CD4-positive, alpha-beta T cell treated with Interleukin-17A for 4 hours (primary cell): ENCODE measurements around the gene CGNL1.

Experiments used
- DNase-seq: peaks from one replicate; pipeline ENCODE4 v3.0.0-alpha.2; 2020; ENCODE audit warnings: mixed read lengths

Gene CGNL1

DNA sequence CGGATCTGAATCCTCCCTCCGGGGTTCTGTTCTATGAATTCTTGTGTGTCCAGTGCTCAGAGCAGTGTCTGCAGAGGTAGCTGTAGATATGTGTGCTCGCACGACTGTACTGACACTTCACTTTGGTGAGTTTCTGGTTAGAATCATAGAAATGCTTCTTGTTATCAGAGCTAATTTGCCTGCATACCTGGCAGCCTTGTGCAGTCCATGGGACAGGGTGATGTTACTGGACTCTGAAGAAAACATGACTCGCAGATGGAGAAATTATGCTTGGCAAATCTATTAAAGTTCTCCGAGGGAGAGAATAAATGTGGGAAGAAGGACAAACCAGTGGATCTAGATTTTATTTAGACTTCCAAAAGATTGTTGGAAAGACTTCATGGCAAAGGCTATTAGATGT is 12.2 kb downstream of the CGNL1 start:
- DNase-seq, result no peak

- no peak for DNase-seq
These were observed 13.7 kb downstream of the CGNL1 start for GRCh38 chr15:57389991-57390390.

DNA sequence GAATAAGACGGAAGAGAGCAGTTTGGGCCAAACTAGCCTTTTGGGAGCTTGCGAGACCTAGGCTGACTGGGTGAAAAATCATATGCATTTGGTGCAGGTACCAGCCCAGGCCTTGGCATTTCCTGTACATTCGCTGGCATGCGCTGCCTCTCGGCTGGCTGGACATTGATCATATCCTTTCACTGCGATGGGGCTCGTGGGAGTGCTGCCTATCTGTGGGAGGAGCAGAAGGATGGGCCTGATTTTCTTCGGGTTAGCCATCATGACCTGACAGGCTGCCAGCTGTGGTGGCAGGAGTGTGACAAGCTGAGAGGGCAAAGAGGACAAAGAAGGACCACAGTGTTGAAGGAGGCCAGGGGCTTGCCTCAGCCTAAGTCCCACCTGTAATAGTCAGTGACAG is 14.3 kb downstream of the CGNL1 start:
- DNase-seq, result no peak

- no peak for DNase-seq
These were observed 15.2 kb downstream of the CGNL1 start for GRCh38 chr15:57391537-57391936.

DNA sequence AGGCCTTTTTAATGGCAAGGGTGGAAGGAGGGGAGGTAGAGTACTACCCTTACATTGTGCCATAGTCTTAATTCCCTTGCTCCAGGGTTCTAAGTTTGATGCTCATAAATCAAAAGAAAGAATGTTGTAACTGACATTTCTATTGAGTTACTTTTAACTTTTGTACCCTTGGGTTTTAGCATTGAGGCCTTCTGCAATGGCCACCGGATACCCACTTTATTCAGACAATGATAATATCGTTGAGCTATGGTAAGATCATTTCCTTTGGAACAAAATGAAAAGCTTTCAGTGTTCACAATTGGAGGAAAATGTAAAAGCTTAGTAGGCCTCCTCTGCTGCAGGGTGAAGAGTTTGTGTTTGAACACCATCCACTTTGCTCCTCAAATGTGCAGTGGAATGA is 16.8 kb downstream of the CGNL1 start:
- no peak for DNase-seq

- DNase-seq, result no peak
These were observed 19.0 kb downstream of the CGNL1 start for GRCh38 chr15:57395292-57395691.

DNA sequence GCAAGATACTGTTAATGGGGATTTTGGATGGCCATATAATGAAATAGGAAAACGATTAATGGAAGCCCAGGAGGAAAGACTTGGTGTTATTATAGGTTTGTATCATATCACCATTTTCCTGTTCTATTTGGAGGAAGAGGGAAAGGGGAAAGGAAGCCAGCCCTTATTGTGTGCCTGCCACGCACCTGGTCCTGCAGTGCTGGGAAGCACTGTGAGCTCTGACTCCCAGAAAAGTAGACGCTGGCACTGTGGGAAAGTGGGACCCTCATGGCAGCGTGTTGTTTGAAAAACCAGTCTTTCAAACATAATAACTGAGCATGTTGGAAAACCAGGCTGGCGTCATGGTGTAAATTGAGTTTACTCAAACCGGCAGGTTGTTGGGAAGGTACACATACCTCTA is 22.0 kb downstream of the CGNL1 start:
- DNase-seq, result no peak

- no peak for DNase-seq
These were observed 25.2 kb downstream of the CGNL1 start for GRCh38 chr15:57401546-57401945.

DNA sequence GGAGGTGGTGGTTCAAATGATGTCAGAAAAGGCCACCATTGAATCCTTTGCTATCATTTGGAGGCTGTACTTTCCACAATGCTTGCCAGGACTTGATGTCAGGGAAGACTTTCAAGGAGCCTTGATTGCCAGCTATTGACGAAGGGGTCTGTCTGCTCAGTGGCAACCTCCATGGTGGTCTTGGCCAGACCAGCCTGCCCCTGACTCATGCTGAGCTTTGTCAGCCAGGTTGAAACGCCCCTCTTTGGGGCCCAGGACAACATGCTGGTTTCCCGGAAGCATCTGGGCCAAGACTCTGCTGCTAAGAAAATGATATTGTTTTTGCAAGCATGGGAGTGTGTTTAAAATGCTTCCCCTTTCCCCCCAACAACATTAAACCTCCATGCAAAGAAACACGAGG is 26.7 kb downstream of the CGNL1 start:
- DNase-seq, result no peak

DNA sequence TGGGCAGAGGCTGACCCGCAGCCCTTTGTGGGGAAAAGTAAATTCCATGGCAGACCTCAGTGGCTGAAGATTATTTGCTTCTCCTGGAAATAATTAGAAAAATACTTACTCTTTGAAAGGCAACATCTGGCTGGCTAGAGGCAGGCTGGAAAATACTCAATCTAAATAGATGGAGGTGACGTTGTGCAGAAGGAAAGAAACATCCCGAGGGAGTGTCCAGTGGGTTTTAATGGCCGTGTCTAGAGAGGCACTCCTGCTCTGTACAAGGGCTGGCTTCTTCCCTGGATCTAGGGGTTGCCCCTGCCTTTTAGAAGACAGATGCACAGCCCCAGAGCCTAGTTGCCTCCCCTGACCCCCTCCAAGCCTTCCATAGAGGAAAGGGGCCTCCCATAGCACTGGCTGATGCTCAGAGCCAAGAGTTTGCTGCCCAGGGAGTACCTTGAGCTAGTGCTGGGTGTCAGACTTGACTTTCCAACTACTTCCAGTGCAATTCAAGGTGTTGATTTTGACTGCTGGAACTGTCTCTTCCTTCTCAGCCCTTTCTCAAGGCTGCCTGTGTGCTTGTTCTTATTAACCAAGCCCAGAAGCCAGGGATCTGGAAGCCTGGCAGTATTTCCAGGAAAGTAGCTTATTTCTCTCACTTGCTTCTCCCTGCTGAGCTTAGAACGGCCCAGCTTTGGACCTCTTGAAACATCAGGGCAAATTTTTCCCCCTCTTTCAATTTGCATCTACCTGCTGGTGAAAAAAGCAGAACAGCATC is 27.4 kb downstream of the CGNL1 start:
- DNase-seq, result no peak

DNA sequence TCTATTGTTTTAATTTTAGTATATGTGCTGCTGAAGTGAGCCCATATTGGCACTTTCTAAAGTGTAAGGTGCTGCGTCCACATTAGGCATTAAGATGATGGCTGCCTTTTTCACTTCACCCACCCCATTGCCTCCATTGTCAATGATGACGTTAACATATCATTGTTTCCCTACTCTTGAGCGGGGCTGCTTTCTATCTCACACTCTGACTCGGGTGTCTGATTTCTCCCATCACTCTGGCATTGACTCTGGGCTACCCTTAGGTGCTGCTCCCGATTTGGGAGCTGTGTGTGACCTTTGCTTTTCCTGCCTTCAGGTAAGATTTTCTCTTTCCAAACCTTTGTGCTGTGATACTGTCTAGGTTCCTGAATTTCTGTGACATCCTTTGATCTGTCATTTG is 28.8 kb downstream of the CGNL1 start:
- DNase-seq, result no peak

DNA sequence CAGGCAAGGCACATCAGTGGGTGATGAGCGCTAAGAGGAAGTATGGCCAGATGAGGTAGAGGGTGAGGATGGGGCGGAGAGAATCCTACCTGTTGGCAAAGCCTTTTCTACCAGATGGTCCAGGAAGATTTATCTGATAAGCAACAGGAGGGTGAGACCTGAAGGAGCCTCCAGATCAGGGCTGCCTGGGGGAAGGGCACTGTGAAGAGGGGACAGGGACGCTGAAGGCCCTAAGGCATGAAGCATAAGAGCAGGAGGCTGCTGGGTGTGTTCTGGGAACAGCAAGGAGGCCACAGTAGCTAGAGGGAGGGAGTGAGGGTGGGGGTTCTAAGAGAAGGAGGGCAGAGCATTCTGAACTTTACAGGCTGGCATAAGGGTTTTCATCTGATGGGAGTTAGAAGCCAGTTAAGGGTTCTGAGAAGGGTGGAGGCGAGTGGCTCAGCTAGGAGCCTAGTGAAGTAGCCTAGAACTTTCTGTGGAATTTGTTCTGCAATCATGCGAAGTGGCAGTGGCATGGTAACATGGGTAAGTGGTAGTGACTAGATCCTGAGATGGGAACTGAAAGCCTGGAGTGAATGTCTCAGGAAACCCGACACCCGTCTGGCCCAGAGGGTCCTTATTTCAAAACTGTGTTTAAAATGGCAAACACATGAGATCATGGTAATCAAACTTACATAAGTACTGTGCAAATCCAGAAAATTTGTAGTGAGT is 29.9 kb downstream of the CGNL1 start:
- DNase-seq, result no peak

DNA sequence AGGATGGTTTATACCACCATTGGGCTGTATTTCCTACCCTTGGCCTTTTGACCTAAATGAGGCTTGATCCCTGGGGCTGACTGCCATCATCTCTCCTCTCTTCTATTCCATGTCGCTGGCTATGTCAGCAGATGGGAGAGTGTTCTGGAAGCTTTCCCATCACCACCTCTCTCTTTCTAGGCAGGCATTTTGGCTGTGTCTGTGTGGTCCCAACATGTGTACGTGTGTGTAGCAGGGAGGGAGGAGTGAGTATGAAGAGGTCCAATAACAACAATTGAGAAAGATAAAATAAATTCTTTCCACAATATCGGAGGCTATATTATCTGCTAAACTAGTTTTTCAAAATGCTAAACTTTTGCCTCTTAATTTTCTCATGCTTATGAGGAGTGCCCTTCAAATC is 34.1 kb downstream of the CGNL1 start:
- DNase-seq, result no peak

DNA sequence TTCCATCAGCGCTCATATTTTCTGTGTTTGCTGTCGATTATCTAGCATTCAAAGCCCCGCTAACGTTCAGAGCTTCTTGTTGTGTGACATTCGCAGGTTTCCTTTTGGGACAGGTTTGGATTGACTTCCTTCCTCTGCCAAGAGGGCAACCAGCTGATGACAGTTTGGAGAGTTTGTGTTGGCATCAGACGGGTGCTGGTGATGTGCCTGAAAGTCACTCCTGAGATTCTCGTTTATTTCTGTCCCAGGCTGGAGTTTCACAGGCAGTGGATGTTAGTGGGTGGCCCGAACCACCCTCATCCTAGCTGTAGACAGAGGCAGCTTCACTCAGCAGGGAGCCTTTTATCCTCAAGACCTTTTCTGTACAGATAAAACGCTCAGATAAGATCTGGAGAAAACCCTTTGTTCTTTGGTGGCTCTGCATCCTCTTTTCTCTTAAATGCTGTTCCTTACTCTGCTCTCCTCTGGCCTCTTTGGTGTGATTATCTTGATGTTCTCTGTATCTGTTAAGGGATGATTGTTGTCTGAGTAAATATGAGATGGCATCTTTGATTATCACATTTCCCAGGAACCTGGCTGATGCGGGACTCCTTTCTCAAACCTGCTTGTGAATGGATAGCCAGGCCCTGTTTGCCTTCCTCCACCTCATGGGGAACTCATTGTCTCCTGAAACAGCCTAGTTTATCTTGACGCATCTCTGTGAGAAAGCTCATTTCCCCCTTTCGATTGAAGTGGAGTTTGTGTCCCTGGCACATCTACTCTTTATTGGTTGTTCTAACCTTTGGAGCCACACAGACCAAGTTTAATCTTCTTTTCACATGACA is 35.9 kb downstream of the CGNL1 start:
- no peak for DNase-seq

GRCh38 chr15:57415602-57416001 is 39.3 kb downstream of the CGNL1 start:
- DNase-seq, result no peak

DNA sequence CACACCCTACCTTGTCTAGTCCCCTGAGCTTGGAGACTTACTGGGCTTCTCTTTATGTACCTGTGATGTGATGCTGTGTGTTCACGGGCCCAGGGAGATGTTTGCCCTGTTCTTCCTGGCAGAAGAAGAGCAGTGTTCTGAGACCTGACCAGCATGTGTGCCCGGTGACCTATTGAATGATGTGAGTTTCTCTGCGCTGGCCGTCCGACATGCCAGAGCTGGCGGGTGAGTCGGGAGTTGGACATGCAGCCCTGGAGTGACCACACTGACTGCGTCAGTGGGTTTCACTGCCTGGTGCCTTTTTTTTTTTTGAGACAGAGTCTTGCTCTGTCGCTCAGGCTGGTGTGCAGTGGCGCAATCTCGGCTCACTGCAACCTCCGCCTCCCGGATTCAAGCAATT is 42.3 kb downstream of the CGNL1 start:
- DNase-seq, result no peak

- DNase-seq, result no peak
These were observed 43.0 kb downstream of the CGNL1 start for GRCh38 chr15:57419335-57419734.

DNA sequence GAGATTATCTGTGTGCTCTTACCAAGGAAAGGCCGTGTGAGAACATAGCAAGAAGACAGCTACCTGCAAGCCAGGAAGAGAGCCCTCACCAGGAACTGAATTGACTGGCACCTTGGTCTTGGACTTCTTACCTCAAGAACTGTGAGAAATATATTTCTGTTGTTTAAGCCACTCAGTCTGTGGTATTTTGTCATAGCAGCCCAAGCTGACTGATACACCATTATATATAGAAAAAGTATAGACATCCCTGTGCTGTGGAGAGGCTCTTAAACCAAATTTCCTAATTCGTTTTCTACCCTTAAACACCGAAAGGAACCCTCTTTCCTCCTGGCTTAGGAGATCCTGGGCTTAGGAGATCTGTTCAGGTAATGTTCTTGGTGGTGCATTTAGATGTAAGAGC is 44.8 kb downstream of the CGNL1 start:
- DNase-seq, result no peak

DNA sequence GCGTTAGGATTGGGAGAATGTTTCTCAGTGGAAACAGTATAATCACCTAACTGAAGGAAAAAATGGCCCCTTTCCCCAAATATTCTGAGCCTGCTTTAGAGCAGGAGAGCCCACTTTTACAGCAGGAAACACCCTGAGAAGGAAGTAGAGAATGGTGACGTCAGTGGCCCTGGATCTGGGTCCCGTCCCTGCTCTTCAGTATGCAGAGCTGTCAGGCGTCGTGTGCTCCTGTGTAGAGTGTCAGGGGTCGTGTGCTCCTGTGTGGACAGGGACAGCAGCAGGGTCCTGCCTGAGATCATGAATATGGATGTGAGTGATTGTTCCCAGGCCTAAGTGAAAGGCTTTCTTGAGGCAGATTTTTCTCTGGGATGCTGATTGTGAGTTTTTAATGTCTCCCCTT is 45.2 kb downstream of the CGNL1 start:
- no peak for DNase-seq

GRCh38 chr15:57422113-57422754 is 45.9 kb downstream of the CGNL1 start:
- DNase-seq, result no peak

DNA sequence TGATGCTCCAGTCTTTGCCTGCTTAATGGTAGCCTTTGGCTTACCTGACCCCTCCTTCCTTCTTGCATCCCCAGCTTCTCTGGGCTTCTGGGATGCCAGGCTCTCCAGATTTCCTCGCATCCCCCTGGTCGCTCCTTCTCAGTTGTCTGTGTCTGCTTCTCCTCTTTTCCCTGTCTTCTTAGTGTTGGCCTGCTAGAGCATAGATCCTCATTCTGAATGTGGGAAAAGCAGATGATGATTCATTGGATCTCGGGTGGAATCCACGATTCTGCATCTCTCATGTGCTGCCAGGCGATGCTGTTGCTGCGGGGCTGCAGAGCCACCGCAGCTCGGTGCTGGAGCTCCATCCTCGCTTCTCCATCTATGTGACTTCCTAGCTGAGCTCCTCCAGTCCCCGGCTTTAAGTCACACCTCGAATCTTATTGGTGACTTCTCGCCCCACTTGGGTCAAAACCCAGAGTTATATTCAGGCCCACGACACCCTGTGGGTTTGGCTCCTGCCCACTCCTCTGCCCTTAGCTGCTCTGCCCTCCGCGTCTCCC is 47.4 kb downstream of the CGNL1 start:
- no peak for DNase-seq

GRCh38 chr15:57424628-57425405 is 48.5 kb downstream of the CGNL1 start:
- no peak for DNase-seq
